OCI-LY7 (cell line): ENCODE results near the gene UQCR10. TPM values are rescaled to one million over a fixed set of nuclear protein-coding genes. Genes with fewer than 3 reads are reported as not detected.

ENCODE experiments used
- BruUV-seq: library from RNA; stranded (reverse); fragments of 400-500 nt; replicated peaks from 2 replicates; lab custom pipeline; 2021; lab: Mats Ljungman, UMichigan
- CTCF ChIA-PET: fragments of 300-600 bp; sonication (Branson Sonifier 250); formaldehyde crosslinking; loops from one replicate; lab custom pipeline; 2022; ENCODE audit warnings: antibody characterized with exemption; ENCODE audit not compliant: unreplicated experiment; lab: Charles Lee
- POLR2A ChIA-PET: fragments of 300-600 bp; sonication (Branson Sonifier 250); formaldehyde crosslinking; loops from one replicate; lab custom pipeline; 2022; ENCODE audit warnings: antibody characterized with exemption; lab: Charles Lee
- DNase-seq: peaks from one replicate; pipeline ENCODE4 v3.0.0-alpha.2; 2015; ENCODE audit warnings: low spot score
- H2AFZ ChIP-seq: fragments of 200-600 bp; sonication (generic), shearing (Covaris generic); 2 replicates; pipeline ENCODE4 v1.6.1; 2014; ENCODE audit warnings: mild to moderate bottlenecking, antibody characterized with exemption, low read length, moderate library complexity
- H3K27ac ChIP-seq: fragments of 200-600 bp; sonication (generic); 2 replicates; pipeline ENCODE4 v1.5.1; 2014; ENCODE audit warnings: mixed run types, low read depth, mild to moderate bottlenecking, moderate library complexity, low read length, inconsistent platforms; ENCODE audit not compliant: poor library complexity, severe bottlenecking
- H3K36me3 ChIP-seq: fragments of 200-600 bp; sonication (generic); 2 replicates; pipeline ENCODE4 v1.6.1; 2014; ENCODE audit warnings: mild to moderate bottlenecking, antibody characterized with exemption, low read length, moderate library complexity, mixed read lengths; ENCODE audit not compliant: insufficient read depth
- H3K4me1 ChIP-seq: fragments of 200-600 bp; sonication (generic); 2 replicates; pipeline ENCODE4 v1.5.1; 2014; ENCODE audit warnings: mild to moderate bottlenecking, low read length; ENCODE audit not compliant: insufficient read depth, poor library complexity, severe bottlenecking
- H3K4me2 ChIP-seq: fragments of 200-600 bp; sonication (generic); 2 replicates; pipeline ENCODE4 v1.6.1; 2014; ENCODE audit warnings: mild to moderate bottlenecking, low read length
- H3K4me3 ChIP-seq: fragments of 200-600 bp; sonication (generic); 2 replicates; pipeline ENCODE4 v1.5.1; 2014; ENCODE audit warnings: mild to moderate bottlenecking, low read depth, low read length; ENCODE audit not compliant: poor library complexity, severe bottlenecking
- H3K79me2 ChIP-seq: fragments of 200-600 bp; sonication (generic); 2 replicates; pipeline ENCODE4 v1.6.1; 2016; ENCODE audit warnings: low read depth, mild to moderate bottlenecking, low read length, moderate library complexity, mixed read lengths; ENCODE audit not compliant: insufficient read depth
- H3K9me2 ChIP-seq: fragments of 200-600 bp; sonication (generic); 2 replicates; pipeline ENCODE4 v1.6.1; 2016; ENCODE audit warnings: mild to moderate bottlenecking, low read length, mixed read lengths; ENCODE audit not compliant: insufficient read depth
- H3K9me3 ChIP-seq: fragments of 200-600 bp; sonication (generic); 2 replicates; pipeline ENCODE4 v1.6.1; 2014; ENCODE audit warnings: mild to moderate bottlenecking, mixed run types, low read length, mixed read lengths
- H4K20me1 ChIP-seq: fragments of 200-600 bp; sonication (generic); 2 replicates; pipeline ENCODE4 v1.6.1; 2014; ENCODE audit warnings: mild to moderate bottlenecking, antibody characterized with exemption, low read length, moderate library complexity, mixed read lengths; ENCODE audit not compliant: insufficient read depth
- EZH2phosphoT487 ChIP-seq: fragments of 200-600 bp; sonication (generic); IDR thresholded peaks from 2 replicates; pipeline ENCODE4 v1.6.1; 2018; ENCODE audit warnings: low read depth, borderline replicate concordance, mild to moderate bottlenecking, mixed run types, antibody characterized with exemption, low read length, moderate library complexity, mixed read lengths
- intact Hi-C: fragments of 100-400 bp; cut with micrococcal nuclease; formaldehyde crosslinking; loops from one replicate; pipeline ENCODE4 v1.10.0; 2022; ENCODE audit not compliant: unreplicated experiment
- total RNA-seq, 2 experiments: library from RNA; depleted of rRNA in 1 of 2; stranded (reverse); fragments of >200 nt in 1 of 2; shearing (Covaris generic) in 1 of 2; gene quantifications; 2 replicates each; pipeline ENCODE4 v1.2.3, GENCODE V29; 2014 to 2022
- TF ChIP-seq, protein P1 (sequence below): fragments of 200-600 bp; sonication (generic); conservative IDR thresholded peaks from 2 replicates; pipeline ENCODE4 v1.5.1; 2014; ENCODE audit warnings: mild to moderate bottlenecking, antibody characterized with exemption, low read length, moderate library complexity, mixed read lengths

Gene UQCR10
- total RNA-seq, 2 experiments from 2014 or later, result 104 to 108 TPM

DNA sequence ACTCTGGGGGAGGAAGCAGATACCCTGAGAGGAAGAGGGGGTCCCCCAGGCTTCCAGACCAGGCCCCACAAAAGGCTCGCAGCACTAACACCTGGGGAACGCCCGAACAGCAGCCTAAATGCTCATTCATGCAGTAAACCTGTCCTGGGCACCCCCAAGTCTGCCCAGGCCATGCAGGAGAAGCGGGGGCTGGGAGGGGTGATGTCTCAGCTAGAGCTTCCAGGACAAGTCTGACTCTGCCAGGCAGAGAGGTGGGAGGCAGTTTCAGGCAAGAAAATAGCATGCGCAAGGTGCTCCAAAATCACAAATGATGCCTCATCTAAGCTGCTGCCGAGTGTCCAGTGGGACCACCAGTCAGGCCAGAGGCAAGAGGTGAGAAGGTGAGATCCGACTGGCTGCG lies 32.8 kb upstream of the UQCR10 start:
- H3K4me2 ChIP-seq, result no peak overlapping the region

DNA sequence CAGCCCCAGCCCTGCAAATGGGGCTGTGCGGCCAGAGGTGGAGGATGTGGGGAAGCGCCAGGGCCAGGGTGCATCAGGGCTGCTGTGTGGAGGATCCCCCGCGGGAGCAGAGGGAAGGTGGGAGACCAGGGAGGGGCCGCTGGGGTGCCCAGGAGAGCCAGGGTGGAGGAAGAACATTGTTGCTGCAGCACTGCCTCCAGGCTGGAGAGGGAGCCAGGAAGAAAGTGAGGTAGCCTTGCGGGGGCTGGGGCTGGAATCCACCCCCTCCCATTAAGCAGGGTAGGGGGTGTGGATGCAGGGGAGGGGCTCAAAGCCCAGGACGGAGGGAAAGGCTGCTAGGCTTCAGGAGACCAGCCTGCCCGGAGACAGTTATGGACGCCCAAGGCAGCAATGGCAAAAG lies 32.3 kb upstream of the UQCR10 start:
- H3K4me1 ChIP-seq, result no peaks in the 10 kb centered on the region
- no peak for DNase-seq
- no peaks in the 10 kb centered on the region for H3K79me2 ChIP-seq
- H3K9me3 ChIP-seq, result no peaks in the 10 kb centered on the region
- intact Hi-C loops, result no loop called here
- TF ChIP-seq, protein P1, sequence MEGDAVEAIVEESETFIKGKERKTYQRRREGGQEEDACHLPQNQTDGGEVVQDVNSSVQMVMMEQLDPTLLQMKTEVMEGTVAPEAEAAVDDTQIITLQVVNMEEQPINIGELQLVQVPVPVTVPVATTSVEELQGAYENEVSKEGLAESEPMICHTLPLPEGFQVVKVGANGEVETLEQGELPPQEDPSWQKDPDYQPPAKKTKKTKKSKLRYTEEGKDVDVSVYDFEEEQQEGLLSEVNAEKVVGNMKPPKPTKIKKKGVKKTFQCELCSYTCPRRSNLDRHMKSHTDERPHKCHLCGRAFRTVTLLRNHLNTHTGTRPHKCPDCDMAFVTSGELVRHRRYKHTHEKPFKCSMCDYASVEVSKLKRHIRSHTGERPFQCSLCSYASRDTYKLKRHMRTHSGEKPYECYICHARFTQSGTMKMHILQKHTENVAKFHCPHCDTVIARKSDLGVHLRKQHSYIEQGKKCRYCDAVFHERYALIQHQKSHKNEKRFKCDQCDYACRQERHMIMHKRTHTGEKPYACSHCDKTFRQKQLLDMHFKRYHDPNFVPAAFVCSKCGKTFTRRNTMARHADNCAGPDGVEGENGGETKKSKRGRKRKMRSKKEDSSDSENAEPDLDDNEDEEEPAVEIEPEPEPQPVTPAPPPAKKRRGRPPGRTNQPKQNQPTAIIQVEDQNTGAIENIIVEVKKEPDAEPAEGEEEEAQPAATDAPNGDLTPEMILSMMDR, result no peak
- TF ChIP-seq EZH2phosphoT487, result no peak
- H3K9me2 ChIP-seq, result no peaks in the 10 kb centered on the region
- no TSS peak for BruUV-seq
- H3K36me3 ChIP-seq, result no peaks in the 10 kb centered on the region
- no peak overlapping the region for H3K4me3 ChIP-seq
- ChIA-PET POLR2A (no interaction called here), CTCF (no interaction called here)
- no peak overlapping the region for H2AFZ ChIP-seq
- H4K20me1 ChIP-seq, result no peaks in the 10 kb centered on the region
- no peak overlapping the region for H3K27ac ChIP-seq
- no peak overlapping the region for H3K4me2 ChIP-seq

More for the DNA sequence above, 32.8 kb upstream of the UQCR10 start:
- TF ChIP-seq EZH2phosphoT487, result no peak
- TF ChIP-seq, protein P1, result no peak
- DNase-seq, result no peak
- H3K36me3 ChIP-seq, result no peaks in the 10 kb centered on the region
- BruUV-seq, result no TSS peak
- intact Hi-C loops, result no loop called here
- CTCF ChIA-PET, result no interaction called here
- no peak overlapping the region for H2AFZ ChIP-seq
- H3K4me1 ChIP-seq, result no peaks in the 10 kb centered on the region
- POLR2A ChIA-PET, result no interaction called here
- H4K20me1 ChIP-seq, result no peaks in the 10 kb centered on the region
- H3K27ac ChIP-seq, result no peak overlapping the region
- no peaks in the 10 kb centered on the region for H3K79me2 ChIP-seq
- no peaks in the 10 kb centered on the region for H3K9me3 ChIP-seq
- H3K9me2 ChIP-seq, result no peaks in the 10 kb centered on the region
- no peak overlapping the region for H3K4me3 ChIP-seq

DNA sequence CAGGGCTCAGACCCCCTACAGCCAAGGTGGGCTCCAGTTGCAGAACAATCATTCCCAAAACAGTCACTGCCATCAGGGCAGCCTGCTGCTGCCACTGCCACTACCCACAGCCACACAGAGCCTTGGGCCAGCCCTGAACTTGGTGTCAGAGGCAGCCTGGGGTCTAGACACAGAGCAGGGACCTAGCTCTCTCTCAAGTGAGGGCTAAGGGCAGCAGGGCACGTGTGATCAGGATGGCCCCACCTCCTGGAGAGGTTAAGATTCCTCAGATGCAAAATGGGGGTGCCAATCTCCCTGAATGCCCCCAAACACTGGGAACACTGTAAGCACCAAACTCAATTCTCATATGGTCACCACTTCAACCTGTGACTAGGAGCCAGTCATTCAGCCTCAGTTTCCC lies 31.8 kb upstream of the UQCR10 start:
- ChIA-PET CTCF (no interaction called here), POLR2A (no interaction called here)
- Histone ChIP-seq H3K9me2 (no peaks in the 10 kb centered on the region), H3K4me3 (no peak overlapping the region), H3K9me3 (no peaks in the 10 kb centered on the region), H4K20me1 (no peaks in the 10 kb centered on the region), H3K79me2 (no peaks in the 10 kb centered on the region), H2AFZ (no peak overlapping the region), H3K4me2 (no peak overlapping the region), H3K27ac (no peak overlapping the region), H3K4me1 (no peaks in the 10 kb centered on the region), H3K36me3 (no peaks in the 10 kb centered on the region)
- DNase-seq, result no peak
- intact Hi-C loops, result no loop called here
- TF ChIP-seq EZH2phosphoT487, result no peak
- no TSS peak for BruUV-seq
